ENCODE measurements around the gene ECE2.
"Not testable (repeated sequence)": the region's sequence is repeated elsewhere in the genome, so short reads cannot be mapped to it uniquely, and the experiment has no call there.

ECE2 gene

DNA sequence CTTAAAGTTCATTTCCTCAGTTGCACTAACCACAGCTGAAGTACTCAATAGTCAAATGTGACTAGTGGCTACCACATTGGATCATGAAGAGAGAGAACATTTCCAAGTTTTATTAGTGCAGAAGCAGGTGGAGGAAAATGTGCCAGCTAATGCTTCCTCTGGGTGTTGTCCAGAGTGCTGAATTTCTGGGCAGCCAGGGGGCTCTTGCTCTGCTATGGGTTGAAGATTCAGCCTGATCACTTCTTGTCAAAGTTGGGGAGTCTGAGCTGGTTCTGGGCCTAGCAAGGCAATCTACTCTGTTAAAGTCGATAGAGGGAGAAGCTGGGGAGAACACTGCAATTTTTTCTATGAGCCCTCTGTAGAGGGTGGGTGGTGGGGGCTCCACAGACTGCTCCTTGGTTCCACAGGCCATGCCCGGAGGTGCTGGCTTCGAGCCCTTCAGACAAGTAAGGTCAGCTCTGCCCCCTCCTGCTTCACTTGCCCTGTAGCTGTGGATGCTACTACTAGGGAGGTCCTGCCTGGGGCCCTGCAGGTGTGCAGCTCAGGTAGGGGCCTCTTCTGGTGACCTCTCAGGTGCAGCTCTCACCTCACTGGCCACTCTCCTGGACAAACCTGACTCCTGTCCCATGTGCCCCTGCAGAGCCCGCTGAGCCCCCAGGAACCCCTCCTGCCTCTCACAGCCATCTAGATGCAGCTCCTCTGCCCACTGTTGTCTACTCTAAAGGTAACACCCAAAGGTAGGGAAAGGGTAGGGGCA lies 35.3 kb upstream of the ECE2 start:
- no peak for DNase-seq

DNA sequence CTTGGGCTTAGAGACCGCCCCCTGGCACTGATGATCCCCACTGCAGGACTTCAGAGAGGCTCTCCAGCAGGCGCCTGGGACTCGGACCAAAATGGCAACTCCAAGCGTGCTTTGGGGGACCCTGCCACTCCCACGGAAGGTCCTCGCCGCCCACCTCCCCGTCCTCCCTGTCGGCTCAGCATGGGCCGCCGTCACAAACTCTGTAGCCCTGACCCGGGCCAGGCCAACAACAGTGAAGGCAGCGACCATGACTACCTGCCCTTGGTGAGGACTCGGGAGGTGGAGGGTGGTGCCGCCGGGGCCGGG lies 34.7 kb upstream of the ECE2 start:
- no peak for DNase-seq

DNA sequence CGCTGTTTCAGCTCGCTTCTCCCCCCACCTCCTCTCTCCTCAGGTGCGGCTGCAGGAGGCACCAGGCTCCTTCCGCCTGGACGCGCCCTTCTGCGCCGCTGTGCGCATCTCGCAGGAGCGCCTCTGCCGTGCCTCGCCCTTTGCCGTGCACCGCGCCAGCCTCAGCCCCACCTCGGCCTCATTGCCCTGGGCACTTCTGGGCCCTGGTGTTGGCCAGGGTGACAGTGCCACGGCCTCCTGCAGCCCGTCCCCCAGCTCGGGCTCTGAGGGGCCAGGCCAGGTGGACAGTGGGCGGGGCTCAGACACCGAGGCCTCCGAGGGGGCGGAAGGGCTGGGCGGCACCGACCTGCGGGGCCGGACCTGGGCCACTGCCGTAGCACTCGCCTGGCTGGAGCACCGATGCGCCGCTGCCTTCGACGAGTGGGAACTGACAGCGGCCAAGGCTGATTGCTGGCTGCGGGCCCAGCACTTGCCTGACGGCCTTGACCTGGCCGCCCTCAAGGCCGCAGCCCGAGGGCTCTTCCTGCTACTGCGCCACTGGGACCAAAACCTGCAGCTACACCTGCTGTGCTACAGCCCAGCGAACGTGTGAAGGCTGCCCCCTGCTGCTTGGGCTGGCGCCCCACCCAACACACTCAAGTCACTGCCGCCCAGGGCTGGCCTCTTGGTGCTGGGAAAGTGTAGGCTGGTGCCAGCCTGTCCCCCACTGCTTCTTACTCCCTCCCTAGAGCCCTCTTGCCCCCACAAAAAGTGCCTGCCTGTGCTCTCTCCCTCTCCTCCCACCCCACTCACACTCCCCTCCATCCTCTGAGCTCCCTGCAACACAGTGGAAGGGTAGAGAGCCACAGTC lies 34.1 kb upstream of the ECE2 start:
- no peak for DNase-seq

GRCh38 chr3:184242297-184242685 lies 33.5 kb upstream of the ECE2 start:
- no peak for DNase-seq

- peak; percentile 89 for DNase-seq
These were observed 27.1 kb upstream of the ECE2 start, which contains the start of gene ALG3 for GRCh38 chr3:184248454-184249411. ALG3 (minus strand) TSS chr3:184248962; CDS start chr3:184248940, 22 bp downstream.

- DNase-seq, result peak; percentile 95
These were observed 26.2 kb upstream of the ECE2 start, which contains the start of gene EEF1AKMT4 for GRCh38 chr3:184249412-184250166. EEF1AKMT4 (plus strand) TSS chr3:184249672; CDS start chr3:184249695, 23 bp downstream.

GRCh38 chr3:184250167-184250828 lies 25.5 kb upstream of the ECE2 start:
- peak; percentile 87 for DNase-seq

GRCh38 chr3:184255291-184256039 lies 20.4 kb upstream of the ECE2 start:
- DNase-seq, result no peak

DNA sequence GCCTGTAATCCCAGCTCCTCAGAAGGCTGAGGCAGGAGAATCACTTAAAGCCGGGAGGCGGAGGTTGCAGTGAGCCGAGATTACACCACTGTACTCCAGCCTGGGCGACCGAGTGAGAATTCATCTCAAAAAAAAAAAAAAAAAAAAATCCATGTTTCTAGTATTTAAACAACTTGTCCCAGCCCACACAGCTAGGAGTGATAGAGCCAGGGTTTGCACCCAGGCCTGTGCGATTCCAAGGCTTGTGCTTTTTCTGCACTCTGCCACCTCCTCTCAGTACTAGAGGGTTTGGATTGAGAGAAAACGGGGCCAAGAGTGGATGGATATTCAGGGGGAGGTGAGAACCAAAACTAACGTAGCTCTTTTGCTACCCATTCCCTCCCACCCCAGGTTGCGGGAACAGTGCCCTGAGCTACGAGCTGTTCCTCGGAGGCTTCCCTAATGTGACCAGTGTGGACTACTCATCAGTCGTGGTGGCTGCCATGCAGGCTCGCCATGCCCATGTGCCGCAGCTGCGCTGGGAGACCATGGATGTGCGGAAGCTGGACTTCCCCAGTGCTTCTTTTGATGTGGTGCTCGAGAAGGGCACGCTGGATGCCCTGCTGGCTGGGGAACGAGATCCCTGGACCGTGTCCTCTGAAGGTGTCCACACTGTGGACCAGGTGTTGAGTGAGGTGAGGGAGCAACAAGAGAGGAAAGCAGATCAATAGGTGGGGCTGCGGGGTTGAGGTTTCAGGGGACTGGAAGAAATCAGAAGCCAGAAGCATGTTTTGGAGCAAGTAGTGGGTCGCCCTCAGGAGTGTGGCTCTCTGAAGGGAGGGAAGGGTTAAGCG lies 18.5 kb upstream of the ECE2 start:
- DNase-seq, result no peak

GRCh38 chr3:184258926-184259325 lies 16.9 kb upstream of the ECE2 start:
- no peak for DNase-seq

GRCh38 chr3:184259396-184259877 lies 16.4 kb upstream of the ECE2 start:
- no peak for DNase-seq

DNA sequence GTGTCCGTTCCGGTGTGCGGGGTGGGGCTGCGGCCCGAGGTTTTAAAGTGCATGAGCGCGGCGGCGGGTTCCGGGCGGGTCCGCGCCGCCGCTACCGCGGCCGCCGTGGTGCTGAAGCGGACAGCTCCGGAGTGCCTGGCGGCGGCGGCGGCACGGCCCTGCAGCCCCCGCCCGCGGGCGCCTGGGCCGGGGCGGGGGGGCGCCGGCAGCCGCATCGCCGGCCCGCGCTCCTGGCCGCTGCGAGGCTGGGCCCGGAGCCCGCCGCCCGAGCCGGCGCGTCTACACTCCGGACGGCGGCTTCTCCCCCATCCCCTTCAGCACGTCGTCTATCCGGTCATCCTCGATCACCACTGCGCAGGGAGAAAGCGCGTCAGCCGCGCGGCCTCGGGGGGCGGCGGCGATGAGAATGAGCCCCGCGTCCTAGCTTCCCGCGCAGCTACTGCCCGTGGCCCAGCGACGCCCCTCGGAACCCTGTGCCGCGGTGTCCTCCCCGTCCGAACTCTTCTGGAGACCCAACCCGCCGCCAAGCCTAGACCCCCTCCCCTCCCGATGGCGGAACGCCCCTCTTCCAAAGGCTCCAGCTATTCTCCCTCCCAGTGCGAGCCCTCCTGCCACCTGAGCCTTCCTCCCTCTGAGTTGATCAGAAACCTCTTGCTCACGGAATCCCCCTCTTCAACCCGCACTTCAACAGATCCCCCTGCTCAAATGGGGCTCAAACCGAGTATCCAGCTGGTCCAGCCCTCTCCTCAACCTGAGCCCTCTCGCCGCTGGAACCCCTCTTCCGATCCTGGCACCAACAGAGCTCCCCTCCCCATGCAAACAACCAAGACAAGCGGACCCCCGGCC lies 15.7 kb upstream of the ECE2 start:
- peak; percentile 59 for DNase-seq

DNA sequence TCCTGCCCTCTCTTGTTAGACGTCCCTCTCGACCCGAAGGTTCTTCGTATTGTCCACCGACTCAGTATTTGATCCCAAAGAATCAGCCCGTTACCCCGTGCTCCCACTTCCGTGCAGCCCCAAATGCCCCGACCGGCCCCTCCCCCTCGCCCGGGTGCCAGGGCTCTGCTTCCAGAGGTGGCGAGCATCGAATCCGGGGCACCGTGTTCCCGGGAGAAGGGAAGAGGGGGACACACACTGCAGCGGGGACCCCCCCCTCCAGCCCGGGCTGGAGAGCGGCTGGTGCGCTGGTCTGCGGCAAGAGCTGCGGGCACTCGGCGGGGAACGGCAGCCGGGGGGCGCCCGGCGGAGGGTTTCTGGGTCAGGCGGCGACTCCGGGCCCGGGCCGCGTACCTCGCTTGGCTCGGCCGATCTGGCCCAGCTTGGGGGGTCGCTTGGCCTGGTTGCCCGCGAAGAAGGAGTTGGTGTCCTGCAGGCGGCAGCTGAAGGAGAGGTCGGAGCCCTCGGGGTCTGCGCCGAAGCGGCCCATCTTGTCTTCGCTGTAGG lies 15.0 kb upstream of the ECE2 start:
- DNase-seq, result peak; percentile 31

GRCh38 chr3:184261270-184261853 lies 14.5 kb upstream of the ECE2 start, which contains the start of gene CAMK2N2:
CAMK2N2 (minus strand) TSS chr3:184261553; CDS start chr3:184261285, 268 bp downstream.
- DNase-seq, result peak; percentile 62

DNA sequence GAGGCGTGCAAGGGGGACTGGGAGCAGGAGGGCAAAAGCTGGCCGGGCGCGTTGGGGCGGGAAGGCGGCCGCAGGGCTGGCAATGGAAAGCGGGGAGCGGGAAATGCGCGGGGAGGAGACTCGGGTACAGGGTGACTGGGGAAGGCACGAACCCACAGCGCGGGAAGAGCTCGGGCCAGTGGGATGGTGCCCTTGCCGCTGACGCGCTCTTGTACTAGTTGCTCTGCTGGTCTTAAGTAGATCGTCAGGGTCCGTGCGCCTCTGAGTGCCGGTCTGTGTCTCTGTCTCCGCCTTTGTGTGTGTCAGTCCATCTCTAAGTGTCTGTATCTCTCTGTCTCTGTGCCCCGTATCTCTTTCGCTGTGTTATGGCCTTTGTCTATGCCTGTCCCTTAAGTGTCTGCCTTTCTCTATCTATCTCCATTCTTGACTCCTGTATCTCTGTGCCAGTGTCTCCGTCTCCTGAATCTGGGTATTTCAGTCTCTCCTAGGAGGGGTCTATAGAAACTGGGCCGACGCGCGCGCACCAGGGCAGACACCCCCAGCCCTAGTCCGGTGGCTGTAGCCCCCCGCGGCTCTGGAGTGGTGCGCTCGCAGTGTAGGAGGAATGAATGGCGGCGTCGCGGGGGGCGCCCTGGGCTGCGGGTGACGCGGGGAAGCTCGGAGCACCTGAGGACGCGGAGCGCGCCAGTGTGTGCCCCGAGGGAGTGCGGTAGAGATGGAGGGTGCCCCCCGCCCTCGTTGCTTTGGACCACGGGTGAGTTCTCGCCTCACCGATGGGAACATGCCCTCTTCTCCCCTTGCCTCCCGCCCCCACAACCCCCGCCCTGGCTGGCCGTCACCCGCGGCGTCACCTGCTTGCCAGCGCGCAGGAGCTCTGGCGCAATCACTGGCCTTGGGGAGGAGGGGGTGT lies 13.7 kb upstream of the ECE2 start:
- DNase-seq, result peak; percentile 37

- DNase-seq, result no peak
These were observed 13.1 kb upstream of the ECE2 start for GRCh38 chr3:184262764-184263179.

- not testable (repeated sequence) for DNase-seq
These were observed 8.6 kb upstream of the ECE2 start for GRCh38 chr3:184267249-184267648.

Data from activated T-cell treated with anti-CD3 and anti-CD28 coated beads, Interleukin-2, amount 50 U/mL, for 1 hour (primary cell).